SW480 (cell line): ENCODE data around the gene RANBP9.

Source experiments
- DNase-seq: peaks from one replicate; pipeline ENCODE4 v3.0.0-alpha.2; 2016; ENCODE audit warnings: low spot score

RANBP9 gene

GRCh38 chr6:13600036-13600435 lies 111.6 kb downstream of the RANBP9 start:
- no peak for DNase-seq

- DNase-seq: no peak
Measured at GRCh38 chr6:13597073-13597472, 114.6 kb downstream of the RANBP9 start.

GRCh38 chr6:13593720-13594119 lies 117.9 kb downstream of the RANBP9 start:
- DNase-seq: no peak

GRCh38 chr6:13593103-13593502 lies 118.5 kb downstream of the RANBP9 start:
- DNase-seq: no peak

- no peak for DNase-seq
Measured at GRCh38 chr6:13591205-13591921, 120.3 kb downstream of the RANBP9 start.

- no peak for DNase-seq
Measured at GRCh38 chr6:13590574-13591153, 121.0 kb downstream of the RANBP9 start.

GRCh38 chr6:13589801-13590200 lies 121.8 kb downstream of the RANBP9 start:
- DNase-seq: no peak

GRCh38 chr6:13586603-13587542 lies 124.8 kb downstream of the RANBP9 start:
- DNase-seq: no peak

- no peak for DNase-seq
Measured at GRCh38 chr6:13581700-13582229, 129.9 kb downstream of the RANBP9 start.

GRCh38 chr6:13579911-13580310 lies 131.7 kb downstream of the RANBP9 start:
- no peak for DNase-seq

GRCh38 chr6:13577926-13578325 lies 133.7 kb downstream of the RANBP9 start:
- no peak for DNase-seq

- no peak for DNase-seq
Measured at GRCh38 chr6:13576017-13576416, 135.6 kb downstream of the RANBP9 start.

GRCh38 chr6:13575377-13575775 lies 136.3 kb downstream of the RANBP9 start:
- DNase-seq: no peak

GRCh38 chr6:13574571-13575376 lies 136.9 kb downstream of the RANBP9 start, which contains the start of gene SIRT5:
Gene SIRT5, plus strand, starts transcription at chr6:13574601. Its CDS starts 9,510 bp downstream, at chr6:13584111.
- peak; percentile 93 for DNase-seq

- DNase-seq: peak; percentile 93
Measured at GRCh38 chr6:13574149-13574570, 137.5 kb downstream of the RANBP9 start.

GRCh38 chr6:13573669-13574110 lies 137.9 kb downstream of the RANBP9 start:
- peak; percentile 48 for DNase-seq

GRCh38 chr6:13572951-13573654 lies 138.5 kb downstream of the RANBP9 start:
- no peak for DNase-seq

GRCh38 chr6:13572240-13572639 lies 139.4 kb downstream of the RANBP9 start:
- no peak for DNase-seq
